ENCODE data around the gene ACAA2.

- TF ChIP-seq MAX (IDR thresholded peaks at IDR 0.05) (no peak), CTCF (IDR thresholded peaks at IDR 0.05 in 2 of 3, conservative IDR thresholded peaks at IDR 0.05 in 1 of 3; ENCODE audit: borderline replicate concordance in 1 of 3, insufficient read depth in 1 of 3, low read depth in 2 of 3, low read length in 2 of 3) (no peak), EGR1 (IDR thresholded peaks at IDR 0.05; ENCODE audit: low read depth) (no peak), ZNF274 (IDR thresholded peaks at IDR 0.05; ENCODE audit: low read depth, low read length) (no peak), ELF1 (IDR thresholded peaks at IDR 0.05; ENCODE audit: borderline replicate concordance, low read depth) (no peak), POLR2A (IDR thresholded peaks at IDR 0.05; ENCODE audit: borderline replicate concordance, extremely low read depth, insufficient read depth, insufficient read length) (no peak), ZFX (IDR thresholded peaks at IDR 0.05) (no peak), POLR2AphosphoS5 (IDR thresholded peaks at IDR 0.05; ENCODE audit: low read depth, low read length) (no peak)
Observed at GRCh38 chr18:49837889-49838288, 24.6 kb upstream of the ACAA2 start.
